OCI-M2 (cell line): Measurements from ENCODE around the gene CCDC187.
"Not testable (repeated sequence)": the region's sequence is repeated elsewhere in the genome, so short reads cannot be mapped to it uniquely, and the experiment has no call there.

Experiments
- DNase-seq: peaks from one replicate; lab custom pipeline; 2025; ENCODE audit not compliant: unreplicated experiment; lab: John Stamatoyannopoulos, UW

CCDC187 gene

DNA sequence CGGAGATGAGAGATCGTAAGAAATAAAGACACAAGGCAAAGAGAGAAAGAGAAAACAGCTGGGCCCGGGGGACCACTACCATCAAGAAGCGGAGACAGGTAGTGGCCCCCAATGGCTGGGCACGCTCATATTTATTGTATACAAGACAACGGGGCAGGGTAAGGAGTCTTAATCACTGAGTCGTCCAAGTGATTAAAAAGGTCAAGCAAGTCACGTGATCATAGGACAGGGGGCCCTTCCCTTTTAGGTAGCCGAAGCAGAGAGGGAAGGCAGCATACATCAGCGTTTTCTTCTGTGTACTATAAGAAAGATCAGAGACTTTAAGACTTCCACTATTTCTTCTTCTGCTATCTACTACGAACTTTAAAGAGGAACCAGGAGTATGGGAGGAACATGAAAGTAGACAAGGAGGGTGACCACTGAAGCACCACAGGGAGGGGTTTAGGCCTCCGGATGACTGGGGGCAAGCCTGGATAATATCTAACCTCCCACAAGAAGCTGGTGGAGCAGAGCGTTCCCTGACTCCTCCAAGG, 33.7 kb downstream of the CCDC187 start:
- DNase-seq, result no peak

DNA sequence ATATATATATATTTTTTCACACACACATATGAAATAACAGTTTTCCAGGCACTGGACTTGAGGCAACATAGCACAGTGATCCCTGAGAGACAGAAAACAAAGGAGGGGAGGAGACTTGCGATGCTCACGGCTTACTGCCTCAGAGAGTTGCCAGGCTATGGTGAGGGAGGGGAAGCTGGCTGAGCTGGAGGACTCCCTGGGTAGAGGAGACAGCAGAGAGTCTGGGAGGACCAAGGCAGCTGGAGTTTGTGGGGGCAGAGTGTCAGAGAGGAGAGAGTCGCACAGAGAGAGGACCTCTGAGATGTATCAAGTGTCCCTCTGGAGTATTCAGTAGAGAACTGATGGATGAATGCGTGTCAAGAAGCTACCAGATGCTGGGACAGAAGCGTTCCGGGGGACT, 35.2 kb downstream of the CCDC187 start:
- no peak for DNase-seq

DNA sequence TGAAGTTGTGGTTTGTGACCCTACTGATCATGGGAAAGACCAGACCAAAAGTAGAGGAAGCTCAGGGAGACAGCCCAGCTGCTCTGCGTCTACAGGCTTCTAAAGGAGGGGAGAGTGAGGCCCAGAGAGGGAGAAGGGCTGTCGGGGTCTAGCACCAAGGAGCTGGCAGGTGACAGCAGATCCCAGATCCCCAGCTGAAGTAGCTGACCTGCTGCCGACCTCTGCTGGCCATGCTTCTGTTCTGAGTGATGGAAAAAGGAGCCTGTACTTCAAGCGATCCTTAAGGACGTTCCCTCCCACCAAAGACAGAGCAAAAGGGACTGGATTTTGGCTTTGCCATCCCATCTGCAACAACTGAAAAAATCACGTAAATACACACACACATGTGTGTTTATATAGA, 35.6 kb downstream of the CCDC187 start:
- DNase-seq, result no peak

- no peak for DNase-seq
Measured at GRCh38 chr9:136267261-136268111, 36.4 kb downstream of the CCDC187 start.

GRCh38 chr9:136266641-136267040, 37.3 kb downstream of the CCDC187 start:
- DNase-seq, result not testable (repeated sequence)

DNA sequence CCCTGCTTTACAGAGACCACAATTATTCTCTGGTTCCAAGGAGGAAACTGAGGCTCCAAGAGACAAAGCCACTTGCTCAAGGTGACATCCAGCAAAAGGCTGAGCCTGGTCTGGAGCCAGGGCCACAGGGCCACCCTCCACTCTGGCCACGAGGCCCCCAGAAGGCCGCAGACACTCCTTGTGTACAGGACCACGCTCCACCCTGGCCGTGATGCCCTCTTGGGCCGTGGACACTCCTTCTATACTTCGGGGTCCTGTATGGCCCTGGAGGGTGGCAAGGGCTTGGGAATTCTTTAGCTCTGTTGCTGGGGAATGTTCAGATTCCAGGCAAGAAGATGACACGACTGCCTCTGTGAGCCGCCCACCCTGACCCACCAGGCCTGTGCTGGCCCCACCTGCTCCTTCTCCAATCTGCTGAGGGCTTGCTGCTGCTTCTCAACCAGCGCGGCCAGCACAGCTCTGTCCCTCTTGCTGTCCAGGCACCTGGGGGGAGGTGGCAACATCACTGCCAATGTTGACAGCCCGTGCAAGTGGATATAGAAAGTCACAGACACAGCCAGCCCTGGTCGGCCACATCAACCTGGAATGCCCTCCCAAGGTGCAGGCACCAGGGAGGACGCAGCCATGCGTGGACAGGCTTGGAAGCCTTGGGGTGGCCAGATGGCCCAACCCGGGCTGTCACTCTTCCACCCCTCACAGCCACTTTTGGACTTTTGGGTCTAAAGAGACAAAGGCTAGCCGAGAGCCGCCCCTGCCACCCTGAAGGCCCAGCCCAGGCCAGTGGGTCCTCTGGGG, 38.1 kb downstream of the CCDC187 start:
- DNase-seq, result no peak

DNA sequence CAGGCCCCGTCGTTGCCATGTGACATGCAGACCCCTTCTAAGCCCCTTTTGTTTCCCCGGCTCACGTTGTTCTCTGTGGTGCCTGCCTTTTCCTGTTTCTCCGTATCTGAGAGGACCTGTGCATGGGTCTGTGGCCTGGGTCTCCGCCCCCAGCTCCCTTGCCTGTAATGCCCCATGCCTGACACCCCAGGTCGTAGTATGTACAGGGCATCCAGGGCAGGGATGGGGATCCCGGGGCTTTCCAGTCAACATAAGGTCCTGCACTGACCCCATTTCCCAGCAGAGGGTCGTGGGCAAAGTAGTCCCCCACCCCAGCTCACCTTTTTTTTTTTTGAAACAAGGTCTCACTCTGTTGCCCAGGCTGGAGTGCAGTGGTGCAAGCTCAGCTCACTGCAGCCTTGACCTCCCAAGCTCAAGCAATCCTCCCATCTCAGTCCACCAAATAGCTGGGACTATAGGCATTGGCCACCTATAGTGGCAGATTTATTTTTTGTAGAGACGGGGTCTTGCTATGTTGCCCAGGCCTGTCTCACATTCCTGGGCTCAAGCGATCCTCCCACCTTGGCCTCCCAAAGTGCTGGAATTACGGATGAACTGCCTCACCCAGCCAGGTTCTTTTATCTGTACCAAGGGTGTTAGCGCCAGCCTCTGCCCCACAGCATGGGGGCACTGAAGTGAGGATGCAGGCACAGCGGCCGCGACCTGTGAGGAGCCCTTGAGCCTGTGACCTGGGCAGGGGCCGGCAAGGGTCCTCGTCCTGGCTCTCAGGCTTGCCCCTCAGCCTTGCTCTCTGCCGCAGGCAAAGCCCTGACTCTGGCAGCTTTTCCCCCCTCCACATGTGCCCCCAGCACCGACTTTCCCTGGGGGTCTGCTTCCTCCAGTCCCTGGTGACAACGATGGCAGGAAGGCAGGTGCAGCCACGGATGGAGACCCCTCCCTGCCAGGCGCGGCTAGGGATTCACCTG, 39.2 kb downstream of the CCDC187 start:
- DNase-seq, result no peak

DNA sequence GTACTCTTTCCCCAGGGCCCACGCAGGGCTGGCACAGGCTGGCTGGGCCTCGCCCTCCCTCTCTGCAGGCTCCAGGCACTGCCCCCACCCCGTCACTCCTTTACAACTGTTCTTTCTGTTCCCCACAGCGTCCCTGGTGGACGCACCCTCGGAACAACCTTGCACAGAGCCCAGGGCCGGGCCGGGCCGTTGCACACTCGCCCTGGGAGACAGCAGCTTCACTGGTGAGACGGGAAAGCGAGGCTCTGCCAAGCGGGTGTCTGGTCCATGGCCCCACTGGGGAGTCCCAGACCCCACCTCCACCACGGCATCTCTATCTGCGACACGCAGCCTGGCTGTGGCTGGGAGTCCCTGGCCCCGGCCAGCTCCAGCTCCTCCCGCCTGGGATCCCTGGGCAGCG, 39.9 kb downstream of the CCDC187 start:
- no peak for DNase-seq

GRCh38 chr9:136262671-136263178, 41.2 kb downstream of the CCDC187 start:
- no peak for DNase-seq

GRCh38 chr9:136261686-136262430, 42.0 kb downstream of the CCDC187 start:
- DNase-seq, result no peak

GRCh38 chr9:136260936-136261472, 42.9 kb downstream of the CCDC187 start:
- no peak for DNase-seq

GRCh38 chr9:136260521-136260920, 43.4 kb downstream of the CCDC187 start:
- no peak for DNase-seq

GRCh38 chr9:136259836-136260235, 44.1 kb downstream of the CCDC187 start:
- DNase-seq, result no peak

DNA sequence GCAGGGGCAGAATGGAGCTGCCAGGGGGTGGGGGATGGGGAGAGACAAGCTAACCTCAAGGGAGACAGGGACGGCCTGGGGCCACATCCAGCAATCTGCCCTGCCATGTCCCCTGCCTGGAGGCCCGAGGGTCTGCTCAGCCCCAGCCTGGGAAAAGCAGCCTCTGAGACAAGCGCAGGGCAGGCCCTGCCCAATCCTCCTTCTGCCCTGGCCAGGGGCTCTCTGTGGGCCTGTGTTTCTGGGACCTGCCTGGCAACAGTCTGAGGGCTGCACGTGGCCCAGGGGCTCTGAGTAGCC, 44.4 kb downstream of the CCDC187 start:
- DNase-seq, result no peak

DNA sequence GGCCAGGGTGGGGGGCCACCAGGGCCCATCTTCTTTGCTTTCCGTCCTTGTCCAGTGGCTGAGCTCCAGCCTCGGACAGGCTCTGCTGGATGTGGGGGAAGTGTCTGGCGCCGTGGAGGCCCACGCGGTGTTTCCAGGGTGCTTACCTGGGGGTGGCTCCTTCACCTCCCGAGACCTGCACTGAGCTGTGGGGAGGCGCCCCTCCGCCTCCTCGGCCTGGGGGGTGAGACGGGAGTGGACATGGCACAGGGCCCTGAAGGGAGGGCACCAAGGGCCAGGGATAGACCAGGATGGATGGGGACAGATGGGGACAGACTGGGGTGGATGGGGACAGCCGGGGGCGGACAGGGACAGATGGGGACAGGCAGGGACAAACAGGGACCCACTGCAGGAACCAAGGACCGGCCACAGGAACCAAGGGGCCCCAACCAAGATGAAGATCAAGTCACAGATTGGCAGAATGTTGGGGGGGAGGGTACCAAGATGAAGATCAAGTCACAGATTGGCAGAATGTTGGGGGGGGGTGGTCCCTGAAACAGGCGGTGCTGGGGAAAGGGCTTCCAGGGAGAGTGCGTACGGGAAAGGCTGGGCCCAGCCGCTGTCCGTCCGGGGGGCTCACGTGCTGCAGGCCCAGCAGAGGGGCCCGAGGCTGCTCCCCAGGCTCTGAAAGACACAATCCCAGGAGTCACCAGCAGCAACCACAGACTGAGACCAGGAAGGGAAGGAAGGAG, 44.9 kb downstream of the CCDC187 start:
- DNase-seq, result no peak

- DNase-seq, result no peak
Measured at GRCh38 chr9:136258299-136258625, 45.6 kb downstream of the CCDC187 start.

DNA sequence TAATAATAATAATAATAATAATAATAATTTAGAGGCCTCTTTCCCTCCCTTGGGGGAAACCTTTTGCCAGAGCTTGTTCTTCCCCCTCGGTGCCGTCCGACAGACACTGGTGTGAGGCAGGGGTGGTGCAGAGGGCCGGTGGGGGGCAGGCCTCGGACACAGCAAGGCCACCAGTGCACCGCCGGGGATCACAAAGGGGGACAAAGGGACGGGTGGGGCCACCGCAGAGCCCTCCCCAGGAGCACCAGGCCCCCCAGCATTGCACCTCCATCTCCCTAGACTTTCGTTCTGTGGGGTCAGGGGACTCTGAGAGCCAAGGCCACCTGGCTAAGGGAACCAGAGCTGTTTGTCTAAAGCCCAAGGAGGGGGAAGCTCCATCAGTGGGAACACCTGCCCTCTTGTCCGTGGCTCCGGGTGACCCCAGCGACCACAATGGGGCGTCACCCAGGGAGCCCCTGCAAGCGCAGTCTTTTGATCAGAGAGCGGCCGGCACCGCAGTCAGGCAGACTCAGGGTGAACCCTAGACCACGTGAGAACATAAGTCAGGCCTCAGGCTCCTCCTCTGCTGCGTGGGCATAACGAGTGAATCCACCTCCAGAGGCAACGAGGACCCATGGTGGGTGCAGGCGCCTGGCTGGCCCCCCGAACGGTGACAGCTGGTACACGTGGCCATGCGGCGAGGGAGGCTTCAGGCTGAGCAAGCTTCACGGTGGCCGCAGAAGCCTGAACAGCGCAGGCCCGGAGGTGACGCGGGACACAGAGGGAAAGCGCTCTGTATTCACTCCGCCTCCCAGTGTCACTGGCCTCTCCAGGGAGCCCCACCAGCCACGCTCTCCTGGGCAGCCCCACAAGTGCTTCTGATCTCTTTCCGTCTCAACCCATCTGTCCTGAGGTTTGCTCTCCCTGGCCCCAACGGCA, 46.3 kb downstream of the CCDC187 start:
- DNase-seq, result no peak
